Measurements from ENCODE around the gene HNRNPLL.

The HNRNPLL gene

DNA sequence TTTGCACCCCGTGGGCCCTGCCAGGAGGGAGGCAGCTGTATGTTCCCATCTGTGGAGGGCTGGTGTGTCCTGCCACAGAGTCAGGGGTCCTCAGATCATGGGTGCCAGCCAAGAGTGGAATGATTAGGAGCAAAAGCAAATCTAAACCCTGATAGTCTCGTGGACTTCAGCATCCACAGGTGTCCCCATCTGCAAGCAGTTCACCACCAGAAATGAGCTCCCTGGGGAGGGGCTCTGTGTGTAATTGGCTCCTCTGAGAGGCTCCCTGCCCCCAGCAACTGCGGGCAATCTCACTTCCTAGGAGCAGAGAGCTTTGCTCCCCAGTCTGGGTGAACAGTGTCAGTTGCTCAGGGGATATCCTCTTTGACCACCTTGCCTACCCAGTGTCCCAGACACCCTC lies 78.1 kb downstream of the HNRNPLL start:
- DNase-seq, result no peak

DNA sequence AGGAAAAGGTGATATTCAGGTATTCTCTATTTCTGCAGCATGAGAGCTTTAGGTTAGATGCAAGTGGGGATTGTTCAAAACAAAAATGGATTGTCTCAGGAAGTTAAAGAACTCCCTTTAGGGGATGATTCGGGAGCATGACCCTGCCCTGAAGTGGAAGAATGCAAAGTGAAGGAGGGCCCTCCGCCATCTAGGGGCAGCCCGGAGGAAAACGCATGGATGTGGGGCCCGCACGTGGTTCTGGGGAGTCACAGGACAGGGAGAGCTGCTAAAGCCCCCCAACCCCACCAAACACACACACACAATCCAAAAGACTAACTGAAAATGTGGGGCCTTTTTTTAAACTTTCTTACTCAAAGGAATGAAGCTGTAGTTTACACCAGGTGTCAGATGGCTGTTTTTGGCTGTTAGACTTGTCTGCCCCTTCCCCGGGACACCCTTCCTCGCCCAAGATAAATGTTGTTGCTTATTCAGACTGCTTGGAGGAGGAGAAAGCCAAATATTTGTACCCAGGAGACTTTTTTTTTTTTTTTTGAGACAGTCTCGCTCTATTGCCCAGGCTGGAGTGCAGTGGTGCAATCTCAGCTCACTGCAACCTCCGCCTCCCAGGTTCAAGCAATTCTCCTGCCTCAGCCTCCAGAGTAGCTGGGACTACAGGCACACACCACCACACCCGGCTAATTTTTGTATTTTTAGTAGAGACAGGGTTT lies 78.8 kb downstream of the HNRNPLL start:
- DNase-seq, result no peak

DNA sequence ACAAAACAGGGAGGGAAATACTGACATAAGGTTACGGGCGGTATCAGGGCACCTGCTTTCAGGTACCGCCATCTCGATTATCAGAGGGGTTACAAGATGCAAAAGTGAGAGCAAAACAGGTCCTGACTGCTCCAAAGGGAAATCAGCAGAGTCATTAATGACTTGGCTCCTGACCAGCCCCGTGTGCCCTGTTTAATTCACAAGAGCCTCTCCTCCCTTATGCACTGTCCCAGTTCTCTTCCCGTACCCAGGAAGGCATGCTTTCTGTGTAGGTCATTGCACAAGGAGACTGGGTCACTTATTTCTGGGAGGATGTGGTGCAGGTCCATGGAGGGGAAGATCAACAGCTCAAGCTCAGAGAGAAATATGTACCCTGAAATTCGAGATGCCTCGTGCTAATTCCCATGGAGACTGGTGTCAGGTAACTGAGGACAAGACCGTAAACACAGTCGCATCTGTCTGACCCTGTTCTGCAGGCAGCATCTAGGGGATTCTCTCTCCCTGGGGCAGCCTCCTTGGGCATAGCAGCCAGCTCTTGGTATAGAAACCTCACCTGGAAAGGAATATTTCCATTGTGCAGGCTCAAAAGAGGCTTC lies 79.9 kb downstream of the HNRNPLL start:
- DNase-seq, result no peak

DNA sequence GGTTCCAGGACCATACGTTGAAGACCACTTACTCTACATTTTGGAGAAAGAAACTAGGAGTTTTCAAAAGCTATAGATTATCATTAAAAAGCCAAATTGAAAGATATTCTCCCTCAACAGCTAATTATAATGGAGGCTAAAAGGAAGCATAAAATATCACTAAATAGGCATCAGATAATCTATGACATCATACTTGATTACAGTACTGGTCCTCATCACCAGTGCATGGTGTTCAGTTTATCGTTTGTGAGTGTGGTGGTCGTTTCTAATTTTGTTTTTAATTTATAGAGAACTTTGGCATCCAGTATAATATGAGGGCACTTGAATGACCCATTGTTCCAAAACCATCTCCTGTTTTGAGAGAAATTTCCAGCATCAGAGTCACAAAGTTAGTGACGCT lies 80.9 kb downstream of the HNRNPLL start:
- no peak for DNase-seq

DNA sequence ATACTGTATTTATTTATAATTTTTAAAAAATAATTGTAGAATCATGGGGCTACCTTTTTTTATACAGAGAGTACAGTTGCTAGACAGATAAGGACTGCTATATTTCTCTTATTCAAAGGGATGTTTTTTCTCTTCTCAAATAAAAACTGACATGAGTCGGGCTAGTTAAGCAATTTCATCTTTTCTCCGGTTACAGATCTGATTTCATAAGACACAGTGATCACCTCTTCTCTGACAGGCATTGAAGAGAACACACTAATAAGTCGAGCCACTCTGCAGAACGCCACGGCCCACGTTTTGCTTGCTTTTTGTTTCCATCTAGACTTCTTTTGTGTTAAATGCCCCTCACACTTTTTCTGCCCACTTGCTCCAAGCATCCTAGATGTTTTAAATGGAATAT lies 85.4 kb downstream of the HNRNPLL start:
- no peak for DNase-seq

DNA sequence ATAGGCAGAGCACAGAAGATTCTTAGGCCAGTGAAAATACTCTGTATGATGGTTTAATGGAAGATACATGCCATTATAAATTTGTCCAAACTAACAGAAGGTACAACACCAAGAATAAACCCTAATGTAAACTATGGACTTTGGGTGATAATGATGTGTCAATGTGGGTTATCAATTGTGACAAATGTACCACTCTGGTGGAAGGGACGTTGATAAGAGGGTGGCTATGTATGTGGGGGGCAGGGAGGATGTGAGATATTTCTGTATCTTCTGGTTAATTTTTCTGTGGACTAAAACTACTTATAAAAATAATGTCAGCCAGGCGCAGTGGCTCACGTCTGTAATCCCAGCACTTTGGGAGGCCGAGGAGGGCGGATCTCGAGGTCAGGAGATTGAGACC lies 86.2 kb downstream of the HNRNPLL start:
- no peak for DNase-seq

DNA sequence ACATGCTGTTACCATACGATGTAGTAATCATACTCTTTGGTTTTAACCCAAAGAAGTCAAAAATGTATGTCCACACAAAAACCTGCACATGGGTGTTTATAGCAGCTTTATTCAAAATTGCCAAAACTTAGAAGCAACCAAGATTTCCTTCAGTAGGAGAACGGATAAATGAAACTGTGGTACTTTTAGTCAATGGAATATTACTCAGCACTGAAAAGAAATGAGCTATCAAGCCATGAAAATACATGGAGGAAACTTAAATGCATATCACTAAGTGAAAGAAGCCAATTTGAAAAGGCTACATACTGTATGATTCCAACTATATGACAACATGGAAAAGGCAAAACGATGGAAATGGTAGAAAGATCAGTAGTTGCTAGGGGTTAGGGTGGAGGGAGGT lies 86.6 kb downstream of the HNRNPLL start:
- no peak for DNase-seq

DNA sequence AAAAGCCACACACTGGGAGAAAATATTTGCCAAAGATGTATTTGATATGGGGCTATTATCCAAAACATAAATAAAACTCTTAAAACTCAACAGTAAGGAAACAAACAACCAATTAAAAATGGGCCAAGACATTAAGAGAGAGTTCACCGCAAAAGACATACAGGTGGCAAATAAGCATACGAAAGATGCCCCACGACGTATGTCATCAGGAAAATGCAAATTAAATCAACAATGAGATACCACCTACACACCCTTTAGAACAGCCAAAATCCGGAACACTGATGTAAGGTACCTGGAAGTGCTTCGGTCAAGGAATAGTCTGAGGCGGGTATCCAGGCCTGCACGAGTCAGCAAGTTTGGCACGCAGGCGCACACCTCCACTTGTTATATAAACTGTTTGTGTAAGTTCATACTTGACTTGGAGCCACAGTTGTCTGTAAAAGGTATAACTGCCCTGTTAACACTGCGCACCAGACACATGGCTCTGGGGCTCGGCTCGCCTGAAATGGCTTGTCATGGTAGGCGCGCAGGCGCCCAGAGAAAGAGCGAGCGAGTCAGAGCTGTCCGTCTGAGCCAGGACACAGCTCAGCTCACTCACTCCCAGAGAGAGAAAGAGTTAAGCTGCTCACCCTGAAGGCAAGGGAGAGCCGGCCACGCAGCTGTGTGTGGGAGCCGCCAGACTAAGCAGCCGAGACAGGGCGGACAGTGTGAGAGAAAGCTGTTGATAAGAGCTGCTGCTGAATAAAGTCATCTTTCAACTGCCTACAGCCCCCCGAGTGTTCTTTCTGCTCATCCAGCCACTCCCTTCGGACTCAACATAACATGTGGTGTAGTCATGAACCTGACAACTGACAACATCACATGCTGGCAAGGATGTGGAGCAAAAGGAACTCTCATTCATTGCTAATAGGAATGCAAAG lies 87.3 kb downstream of the HNRNPLL start:
- no peak for DNase-seq

DNA sequence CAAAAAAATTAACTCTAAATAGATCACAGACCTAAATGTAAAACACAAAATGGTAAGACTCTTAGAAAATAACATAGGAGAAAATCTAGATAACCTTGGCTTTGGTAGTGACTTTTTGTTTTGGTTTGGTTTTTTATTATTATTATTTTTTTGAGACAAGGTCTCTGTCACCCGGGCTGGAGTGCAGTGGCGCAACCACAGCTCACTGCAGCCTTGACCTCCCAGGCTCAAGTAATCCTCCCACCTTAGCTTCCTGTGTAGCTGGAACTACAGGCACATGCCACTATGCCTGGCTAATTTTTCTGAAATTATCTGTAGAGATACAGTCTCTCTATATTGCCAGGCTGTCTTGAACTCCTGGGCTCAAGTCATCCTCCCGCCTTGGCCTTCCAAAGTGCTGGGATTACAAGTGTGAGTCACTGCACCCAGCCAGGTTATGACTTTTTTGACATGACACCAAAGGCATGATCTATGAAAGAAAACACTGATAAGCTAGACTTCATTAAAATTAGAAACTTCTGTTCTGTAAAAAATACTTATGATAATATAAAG lies 88.0 kb downstream of the HNRNPLL start:
- no peak for DNase-seq

DNA sequence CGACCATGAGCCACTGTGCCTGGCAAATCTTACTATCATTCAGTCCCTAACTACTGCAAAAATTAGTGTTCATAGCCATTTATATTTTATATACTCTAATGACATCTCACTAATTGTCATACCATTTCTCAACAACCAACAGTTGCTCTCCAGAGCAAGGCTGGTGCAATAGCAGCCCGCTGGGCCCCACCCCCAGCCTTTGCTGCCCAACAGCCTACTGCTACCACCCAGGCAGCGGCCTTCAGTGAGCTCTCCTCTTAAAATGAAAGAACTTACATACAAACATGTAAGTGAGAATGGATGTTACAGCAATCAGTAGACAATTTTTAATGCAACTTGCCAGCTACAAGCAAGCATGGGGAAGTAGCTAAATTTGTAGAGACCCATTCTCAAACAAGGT lies 90.5 kb downstream of the HNRNPLL start:
- DNase-seq, result no peak

All from stimulated activated CD4-positive, alpha-beta T cell treated with anti-CD3 and anti-CD28 coated beads, Interleukin-12 subunit alpha, Interleukin-12 subunit beta, amount 100 ng/mL, for 4 hours (primary cell).